ENCODE data around the gene SENP6. TPM values are rescaled to one million over a fixed set of nuclear protein-coding genes. Genes with fewer than 3 reads are reported as not detected.
"Not testable (repeated sequence)": the region's sequence is repeated elsewhere in the genome, so short reads cannot be mapped to it uniquely, and the experiment has no call there.

Gene SENP6
- total RNA-seq, 1 experiment from 2014 or later: 93.6 TPM

DNA sequence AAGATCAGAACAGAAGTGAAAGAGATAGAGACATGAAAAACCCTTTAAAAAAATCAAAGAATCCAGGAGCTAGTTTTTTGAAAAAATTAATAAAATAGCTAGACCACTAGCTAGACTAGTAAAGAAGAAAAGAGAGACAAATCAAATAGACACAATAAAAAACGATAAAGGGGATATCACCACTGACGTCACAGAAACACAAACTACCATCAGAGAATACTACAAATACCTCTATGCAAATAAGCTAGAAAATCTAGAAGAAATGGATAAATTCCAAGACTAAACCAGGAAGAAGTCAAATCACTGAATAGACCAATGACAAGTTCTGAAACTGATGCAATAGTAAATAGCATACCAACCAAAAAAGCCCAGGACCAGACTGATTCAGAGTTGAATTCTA is 29.6 kb upstream of the SENP6 start:
- Mint-ChIP-seq H3K36me3 (ENCODE audit: insufficient read depth, unreplicated experiment) (no peaks in the 10 kb centered on the region), H3K27me3 (ENCODE audit: unreplicated experiment) (peaks cover 23% of the 10 kb centered on the region), H3K4me3 (ENCODE audit: low read depth, unreplicated experiment) (no peak overlapping the region), H3K27ac (ENCODE audit: unreplicated experiment) (no peak overlapping the region), H3K4me1 (ENCODE audit: low read depth, unreplicated experiment) (no peaks in the 10 kb centered on the region), H3K9me3 (ENCODE audit: low read depth, unreplicated experiment) (no peaks in the 10 kb centered on the region)
- CTCF ChIA-PET: no interaction called here
- TF ChIP-seq, protein P1, sequence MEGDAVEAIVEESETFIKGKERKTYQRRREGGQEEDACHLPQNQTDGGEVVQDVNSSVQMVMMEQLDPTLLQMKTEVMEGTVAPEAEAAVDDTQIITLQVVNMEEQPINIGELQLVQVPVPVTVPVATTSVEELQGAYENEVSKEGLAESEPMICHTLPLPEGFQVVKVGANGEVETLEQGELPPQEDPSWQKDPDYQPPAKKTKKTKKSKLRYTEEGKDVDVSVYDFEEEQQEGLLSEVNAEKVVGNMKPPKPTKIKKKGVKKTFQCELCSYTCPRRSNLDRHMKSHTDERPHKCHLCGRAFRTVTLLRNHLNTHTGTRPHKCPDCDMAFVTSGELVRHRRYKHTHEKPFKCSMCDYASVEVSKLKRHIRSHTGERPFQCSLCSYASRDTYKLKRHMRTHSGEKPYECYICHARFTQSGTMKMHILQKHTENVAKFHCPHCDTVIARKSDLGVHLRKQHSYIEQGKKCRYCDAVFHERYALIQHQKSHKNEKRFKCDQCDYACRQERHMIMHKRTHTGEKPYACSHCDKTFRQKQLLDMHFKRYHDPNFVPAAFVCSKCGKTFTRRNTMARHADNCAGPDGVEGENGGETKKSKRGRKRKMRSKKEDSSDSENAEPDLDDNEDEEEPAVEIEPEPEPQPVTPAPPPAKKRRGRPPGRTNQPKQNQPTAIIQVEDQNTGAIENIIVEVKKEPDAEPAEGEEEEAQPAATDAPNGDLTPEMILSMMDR (IDR thresholded peaks at IDR 0.05; ENCODE audit: unreplicated experiment): no peak
- BruUV-seq (replicated peaks): no TSS peak
- intact Hi-C loops (cut with micrococcal nuclease; ENCODE audit: unreplicated experiment): no loop called here
- DNase-seq: no peak

GRCh38 chr6:75579951-75580350 is 21.7 kb upstream of the SENP6 start:
- no peaks in the 10 kb centered on the region for H3K9me3 Mint-ChIP-seq (ENCODE audit: low read depth, unreplicated experiment)
- no peaks in the 10 kb centered on the region for H3K27me3 Mint-ChIP-seq (ENCODE audit: unreplicated experiment)
- CTCF ChIA-PET: no interaction called here
- TF ChIP-seq, protein P1 (IDR thresholded peaks at IDR 0.05; ENCODE audit: unreplicated experiment): no peak
- H3K36me3 Mint-ChIP-seq (ENCODE audit: insufficient read depth, unreplicated experiment): no peaks in the 10 kb centered on the region
- intact Hi-C loops (cut with micrococcal nuclease; ENCODE audit: unreplicated experiment): no loop called here
- no peak overlapping the region for H3K4me3 Mint-ChIP-seq (ENCODE audit: low read depth, unreplicated experiment)
- no TSS peak for BruUV-seq (replicated peaks)
- DNase-seq: no peak
- H3K27ac Mint-ChIP-seq (ENCODE audit: unreplicated experiment): no peak overlapping the region
- no peaks in the 10 kb centered on the region for H3K4me1 Mint-ChIP-seq (ENCODE audit: low read depth, unreplicated experiment)

- no peak for DNase-seq
- no peaks in the 10 kb centered on the region for H3K9me3 Mint-ChIP-seq (ENCODE audit: low read depth, unreplicated experiment)
- intact Hi-C loops (cut with micrococcal nuclease; ENCODE audit: unreplicated experiment): no loop called here
- CTCF ChIA-PET: interaction anchor here (0.7 kb wide), 1 partner anchor 21 kb away, joined by 3 read pairs; the partner anchor contains the start of gene SENP6
- TF ChIP-seq, protein P1 (IDR thresholded peaks at IDR 0.05; ENCODE audit: unreplicated experiment): no peak
- H3K36me3 Mint-ChIP-seq (ENCODE audit: insufficient read depth, unreplicated experiment): no peaks in the 10 kb centered on the region
- no peaks in the 10 kb centered on the region for H3K4me1 Mint-ChIP-seq (ENCODE audit: low read depth, unreplicated experiment)
- no TSS peak for BruUV-seq (replicated peaks)
- H3K27ac Mint-ChIP-seq (ENCODE audit: unreplicated experiment): no peak overlapping the region
- H3K4me3 Mint-ChIP-seq (ENCODE audit: low read depth, unreplicated experiment): no peak overlapping the region
- H3K27me3 Mint-ChIP-seq (ENCODE audit: unreplicated experiment): no peaks in the 10 kb centered on the region
Measured at GRCh38 chr6:75581231-75581630, 20.4 kb upstream of the SENP6 start.

DNA sequence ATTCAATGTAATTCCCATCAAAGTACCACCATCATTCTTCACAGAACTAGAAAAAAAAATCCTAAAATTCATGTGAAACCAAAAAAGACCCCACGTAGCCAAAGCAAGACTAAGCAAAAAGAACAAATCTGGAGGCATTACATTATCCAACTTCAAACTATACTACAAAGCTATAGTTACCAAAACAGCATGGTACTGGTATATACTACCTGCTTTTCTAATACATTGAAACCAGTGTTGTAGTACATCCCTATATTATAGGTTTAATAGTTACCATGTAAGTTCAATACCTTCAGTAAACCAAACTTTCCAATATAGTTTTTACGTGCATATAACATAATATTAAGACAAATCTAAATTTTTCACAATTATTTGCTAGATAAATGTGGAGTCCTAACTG is 17.1 kb upstream of the SENP6 start:
- H3K27me3 Mint-ChIP-seq (ENCODE audit: unreplicated experiment); H3K4me1 Mint-ChIP-seq (ENCODE audit: low read depth, unreplicated experiment); H3K4me3 Mint-ChIP-seq (ENCODE audit: low read depth, unreplicated experiment); H3K9me3 Mint-ChIP-seq (ENCODE audit: low read depth, unreplicated experiment); BruUV-seq (replicated peaks); DNase-seq; H3K27ac Mint-ChIP-seq (ENCODE audit: unreplicated experiment); intact Hi-C loops (cut with micrococcal nuclease; ENCODE audit: unreplicated experiment); H3K36me3 Mint-ChIP-seq (ENCODE audit: insufficient read depth, unreplicated experiment): not testable (repeated sequence)
- CTCF ChIA-PET: interaction anchor here (1.3 kb wide), 1 partner anchor 15 kb away, joined by 4 read pairs; no protein-coding TSS in a partner anchor

GRCh38 chr6:75588948-75589347 is 12.7 kb upstream of the SENP6 start:
- no peak for DNase-seq
- CTCF ChIA-PET: interaction anchor here (0.6 to 0.7 kb wide), 2 partner anchors 19 to 249 kb away, joined by 3 read pairs; no protein-coding TSS in a partner anchor
- intact Hi-C loops (cut with micrococcal nuclease; ENCODE audit: unreplicated experiment): no loop called here
- H3K27me3 Mint-ChIP-seq (ENCODE audit: unreplicated experiment): no peaks in the 10 kb centered on the region
- no peak overlapping the region for H3K27ac Mint-ChIP-seq (ENCODE audit: unreplicated experiment)
- TF ChIP-seq, protein P1 (IDR thresholded peaks at IDR 0.05; ENCODE audit: unreplicated experiment): no peak
- H3K9me3 Mint-ChIP-seq (ENCODE audit: low read depth, unreplicated experiment): no peaks in the 10 kb centered on the region
- no peaks in the 10 kb centered on the region for H3K4me1 Mint-ChIP-seq (ENCODE audit: low read depth, unreplicated experiment)
- H3K36me3 Mint-ChIP-seq (ENCODE audit: insufficient read depth, unreplicated experiment): no peaks in the 10 kb centered on the region
- H3K4me3 Mint-ChIP-seq (ENCODE audit: low read depth, unreplicated experiment): no peak overlapping the region
- no TSS peak for BruUV-seq (replicated peaks)

Data from Calu3 (cell line).